OCI-LY7 (cell line): ENCODE results near the gene USP8. TPM values are rescaled to one million over a fixed set of nuclear protein-coding genes. Genes with fewer than 3 reads are reported as not detected.
A peak's percentile ranks its signal among the peaks of the same experiment; 100 is the strongest.

ENCODE experiments used
- BruUV-seq: library from RNA; stranded (reverse); fragments of 400-500 nt; replicated peaks from 2 replicates; lab custom pipeline; 2021; lab: Mats Ljungman, UMichigan
- CTCF ChIA-PET: fragments of 300-600 bp; sonication (Branson Sonifier 250); formaldehyde crosslinking; loops from one replicate; lab custom pipeline; 2022; ENCODE audit warnings: antibody characterized with exemption; ENCODE audit not compliant: unreplicated experiment; lab: Charles Lee
- POLR2A ChIA-PET: fragments of 300-600 bp; sonication (Branson Sonifier 250); formaldehyde crosslinking; loops from one replicate; lab custom pipeline; 2022; ENCODE audit warnings: antibody characterized with exemption; lab: Charles Lee
- DNase-seq: peaks from one replicate; pipeline ENCODE4 v3.0.0-alpha.2; 2015; ENCODE audit warnings: low spot score
- H2AFZ ChIP-seq: fragments of 200-600 bp; sonication (generic), shearing (Covaris generic); 2 replicates; pipeline ENCODE4 v1.6.1; 2014; ENCODE audit warnings: mild to moderate bottlenecking, antibody characterized with exemption, low read length, moderate library complexity
- H3K27ac ChIP-seq: fragments of 200-600 bp; sonication (generic); 2 replicates; pipeline ENCODE4 v1.5.1; 2014; ENCODE audit warnings: mixed run types, low read depth, mild to moderate bottlenecking, moderate library complexity, low read length, inconsistent platforms; ENCODE audit not compliant: poor library complexity, severe bottlenecking
- H3K36me3 ChIP-seq: fragments of 200-600 bp; sonication (generic); 2 replicates; pipeline ENCODE4 v1.6.1; 2014; ENCODE audit warnings: mild to moderate bottlenecking, antibody characterized with exemption, low read length, moderate library complexity, mixed read lengths; ENCODE audit not compliant: insufficient read depth
- H3K4me1 ChIP-seq: fragments of 200-600 bp; sonication (generic); 2 replicates; pipeline ENCODE4 v1.5.1; 2014; ENCODE audit warnings: mild to moderate bottlenecking, low read length; ENCODE audit not compliant: insufficient read depth, poor library complexity, severe bottlenecking
- H3K4me2 ChIP-seq: fragments of 200-600 bp; sonication (generic); 2 replicates; pipeline ENCODE4 v1.6.1; 2014; ENCODE audit warnings: mild to moderate bottlenecking, low read length
- H3K4me3 ChIP-seq: fragments of 200-600 bp; sonication (generic); 2 replicates; pipeline ENCODE4 v1.5.1; 2014; ENCODE audit warnings: mild to moderate bottlenecking, low read depth, low read length; ENCODE audit not compliant: poor library complexity, severe bottlenecking
- H3K79me2 ChIP-seq: fragments of 200-600 bp; sonication (generic); 2 replicates; pipeline ENCODE4 v1.6.1; 2016; ENCODE audit warnings: low read depth, mild to moderate bottlenecking, low read length, moderate library complexity, mixed read lengths; ENCODE audit not compliant: insufficient read depth
- H3K9me2 ChIP-seq: fragments of 200-600 bp; sonication (generic); 2 replicates; pipeline ENCODE4 v1.6.1; 2016; ENCODE audit warnings: mild to moderate bottlenecking, low read length, mixed read lengths; ENCODE audit not compliant: insufficient read depth
- H3K9me3 ChIP-seq: fragments of 200-600 bp; sonication (generic); 2 replicates; pipeline ENCODE4 v1.6.1; 2014; ENCODE audit warnings: mild to moderate bottlenecking, mixed run types, low read length, mixed read lengths
- H4K20me1 ChIP-seq: fragments of 200-600 bp; sonication (generic); 2 replicates; pipeline ENCODE4 v1.6.1; 2014; ENCODE audit warnings: mild to moderate bottlenecking, antibody characterized with exemption, low read length, moderate library complexity, mixed read lengths; ENCODE audit not compliant: insufficient read depth
- EZH2phosphoT487 ChIP-seq: fragments of 200-600 bp; sonication (generic); IDR thresholded peaks from 2 replicates; pipeline ENCODE4 v1.6.1; 2018; ENCODE audit warnings: low read depth, borderline replicate concordance, mild to moderate bottlenecking, mixed run types, antibody characterized with exemption, low read length, moderate library complexity, mixed read lengths
- intact Hi-C: fragments of 100-400 bp; cut with micrococcal nuclease; formaldehyde crosslinking; loops from one replicate; pipeline ENCODE4 v1.10.0; 2022; ENCODE audit not compliant: unreplicated experiment
- total RNA-seq, 2 experiments: library from RNA; depleted of rRNA in 1 of 2; stranded (reverse); fragments of >200 nt in 1 of 2; shearing (Covaris generic) in 1 of 2; gene quantifications; 2 replicates each; pipeline ENCODE4 v1.2.3, GENCODE V29; 2014 to 2022
- TF ChIP-seq, protein P1 (sequence below): fragments of 200-600 bp; sonication (generic); conservative IDR thresholded peaks from 2 replicates; pipeline ENCODE4 v1.5.1; 2014; ENCODE audit warnings: mild to moderate bottlenecking, antibody characterized with exemption, low read length, moderate library complexity, mixed read lengths

USP8 gene
- total RNA-seq, 2 experiments from 2014 or later, result 34.1 to 43.8 TPM

DNA sequence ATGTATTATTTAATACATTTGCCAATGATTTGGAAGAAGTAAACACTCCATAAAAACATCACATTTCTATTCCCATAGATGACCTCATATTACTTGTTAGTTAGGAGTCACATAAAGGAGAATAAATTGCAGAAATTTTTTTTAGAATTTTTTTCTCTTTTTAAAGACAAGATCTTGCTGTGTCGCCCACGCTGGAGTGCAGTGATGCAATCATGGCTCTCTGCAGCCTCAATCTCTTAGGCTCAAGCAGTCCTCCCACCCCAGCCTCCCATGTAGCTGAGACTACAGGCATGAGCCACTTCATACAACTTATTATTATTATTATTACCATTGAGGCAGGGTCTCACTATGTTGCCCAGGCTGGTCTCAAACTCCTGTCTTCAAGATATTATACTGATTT is 12.3 kb upstream of the USP8 start:
- H3K4me2 ChIP-seq, result no peak overlapping the region
- ChIA-PET CTCF (no interaction called here), POLR2A (no interaction called here)
- H4K20me1 ChIP-seq, result no peaks in the 10 kb centered on the region
- no peaks in the 10 kb centered on the region for H3K79me2 ChIP-seq
- H3K27ac ChIP-seq, result no peak overlapping the region
- H3K36me3 ChIP-seq, result no peaks in the 10 kb centered on the region
- H2AFZ ChIP-seq, result no peak overlapping the region
- H3K4me1 ChIP-seq, result no peaks in the 10 kb centered on the region
- DNase-seq, result no peak
- TF ChIP-seq EZH2phosphoT487, result no peak
- TF ChIP-seq, protein P1, sequence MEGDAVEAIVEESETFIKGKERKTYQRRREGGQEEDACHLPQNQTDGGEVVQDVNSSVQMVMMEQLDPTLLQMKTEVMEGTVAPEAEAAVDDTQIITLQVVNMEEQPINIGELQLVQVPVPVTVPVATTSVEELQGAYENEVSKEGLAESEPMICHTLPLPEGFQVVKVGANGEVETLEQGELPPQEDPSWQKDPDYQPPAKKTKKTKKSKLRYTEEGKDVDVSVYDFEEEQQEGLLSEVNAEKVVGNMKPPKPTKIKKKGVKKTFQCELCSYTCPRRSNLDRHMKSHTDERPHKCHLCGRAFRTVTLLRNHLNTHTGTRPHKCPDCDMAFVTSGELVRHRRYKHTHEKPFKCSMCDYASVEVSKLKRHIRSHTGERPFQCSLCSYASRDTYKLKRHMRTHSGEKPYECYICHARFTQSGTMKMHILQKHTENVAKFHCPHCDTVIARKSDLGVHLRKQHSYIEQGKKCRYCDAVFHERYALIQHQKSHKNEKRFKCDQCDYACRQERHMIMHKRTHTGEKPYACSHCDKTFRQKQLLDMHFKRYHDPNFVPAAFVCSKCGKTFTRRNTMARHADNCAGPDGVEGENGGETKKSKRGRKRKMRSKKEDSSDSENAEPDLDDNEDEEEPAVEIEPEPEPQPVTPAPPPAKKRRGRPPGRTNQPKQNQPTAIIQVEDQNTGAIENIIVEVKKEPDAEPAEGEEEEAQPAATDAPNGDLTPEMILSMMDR, result no peak
- intact Hi-C loops, result no loop called here
- BruUV-seq, result no TSS peak
- no peaks in the 10 kb centered on the region for H3K9me2 ChIP-seq
- H3K9me3 ChIP-seq, result no peaks in the 10 kb centered on the region
- H3K4me3 ChIP-seq, result no peak overlapping the region

DNA sequence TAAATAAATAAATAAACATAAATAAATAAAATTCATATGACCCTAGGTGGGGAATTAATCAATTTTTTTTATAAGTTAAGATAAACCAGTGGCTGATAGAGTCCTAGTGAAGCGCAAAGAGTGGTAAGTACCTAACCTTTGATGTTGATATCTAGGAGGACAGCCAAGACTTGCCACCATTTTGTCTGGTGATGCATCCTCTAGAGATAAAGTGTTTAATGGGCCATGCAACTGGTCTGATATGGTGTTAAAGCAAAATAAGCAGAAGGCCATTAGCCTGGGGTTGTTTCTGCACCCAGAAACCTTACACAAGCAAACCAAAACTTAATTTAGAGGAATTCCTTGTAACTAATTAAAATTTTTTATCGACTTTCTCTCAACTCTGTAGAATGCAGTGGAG is 9.6 kb upstream of the USP8 start:
- intact Hi-C loops, result no loop called here
- H3K9me3 ChIP-seq, result no peaks in the 10 kb centered on the region
- CTCF ChIA-PET, result no interaction called here
- H3K4me3 ChIP-seq, result no peak overlapping the region
- H3K79me2 ChIP-seq, result no peaks in the 10 kb centered on the region
- no peak for DNase-seq
- TF ChIP-seq, protein P1, result no peak
- TF ChIP-seq EZH2phosphoT487, result no peak
- H3K36me3 ChIP-seq, result no peaks in the 10 kb centered on the region
- no TSS peak for BruUV-seq
- H3K27ac ChIP-seq, result no peak overlapping the region
- no peaks in the 10 kb centered on the region for H3K9me2 ChIP-seq
- POLR2A ChIA-PET, result no interaction called here
- no peak overlapping the region for H2AFZ ChIP-seq
- H3K4me1 ChIP-seq, result no peaks in the 10 kb centered on the region
- no peak overlapping the region for H3K4me2 ChIP-seq
- no peaks in the 10 kb centered on the region for H4K20me1 ChIP-seq

DNA sequence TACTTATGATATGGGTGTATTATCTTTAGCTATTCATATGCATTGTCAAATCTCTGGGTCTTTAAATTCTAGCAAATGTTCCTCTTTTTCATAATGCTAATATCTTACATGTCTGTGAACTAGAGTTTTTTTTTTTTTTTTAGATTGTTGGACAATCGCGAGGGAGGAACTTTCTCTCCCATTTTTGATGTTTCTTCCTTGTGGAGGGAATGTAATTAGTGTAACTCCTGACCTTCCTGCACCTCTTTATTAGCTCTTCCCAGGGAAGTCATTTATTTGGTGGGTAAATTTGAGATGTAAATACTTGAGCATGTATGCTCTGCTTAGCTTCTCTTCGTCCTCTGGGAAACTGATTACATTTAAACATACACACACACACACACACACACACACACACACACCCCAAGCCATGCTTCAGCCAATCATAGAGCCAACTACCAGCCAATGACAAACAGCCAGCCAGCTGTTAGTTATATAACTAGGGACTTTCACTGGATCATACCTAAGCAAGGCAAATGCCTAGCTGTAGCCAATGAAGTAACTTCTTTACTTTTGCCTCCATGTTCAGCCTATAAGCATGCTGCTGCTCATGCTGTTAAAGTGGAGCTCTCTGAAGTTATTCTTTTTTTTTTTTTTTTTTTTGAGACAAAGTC is 8.3 kb upstream of the USP8 start:
- H3K36me3 ChIP-seq, result no peaks in the 10 kb centered on the region
- H3K4me1 ChIP-seq, result no peaks in the 10 kb centered on the region
- POLR2A ChIA-PET, result interaction anchor here (0.7 to 0.9 kb wide), 4 partner anchors 8 to 127 kb away, joined by 4 to 7 read pairs (median 4); no protein-coding TSS in a partner anchor
- H2AFZ ChIP-seq, result no peak overlapping the region
- no peaks in the 10 kb centered on the region for H3K9me2 ChIP-seq
- H4K20me1 ChIP-seq, result no peaks in the 10 kb centered on the region
- no peak overlapping the region for H3K4me3 ChIP-seq
- BruUV-seq, result no TSS peak
- CTCF ChIA-PET, result no interaction called here
- H3K4me2 ChIP-seq, result no peak overlapping the region
- intact Hi-C loops, result no loop called here
- peak; percentile 9 for DNase-seq
- H3K79me2 ChIP-seq, result no peaks in the 10 kb centered on the region
- H3K27ac ChIP-seq, result no peak overlapping the region
- TF ChIP-seq EZH2phosphoT487, result no peak
- TF ChIP-seq, protein P1, result no peak
- no peaks in the 10 kb centered on the region for H3K9me3 ChIP-seq
